Stimulated activated CD8-positive, alpha-beta memory T cell treated with anti-CD3 and anti-CD28 coated beads, Interleukin-7, amount 100 ng/mL, for 1 hour (primary cell): ENCODE data around the gene CDC20.

ENCODE experiments used
- DNase-seq, 2 donors: peaks; one replicate each; pipeline ENCODE4 v3.0.0-alpha.2; 2020; ENCODE audit warnings: low read depth in 2 of 2

The CDC20 gene

DNA sequence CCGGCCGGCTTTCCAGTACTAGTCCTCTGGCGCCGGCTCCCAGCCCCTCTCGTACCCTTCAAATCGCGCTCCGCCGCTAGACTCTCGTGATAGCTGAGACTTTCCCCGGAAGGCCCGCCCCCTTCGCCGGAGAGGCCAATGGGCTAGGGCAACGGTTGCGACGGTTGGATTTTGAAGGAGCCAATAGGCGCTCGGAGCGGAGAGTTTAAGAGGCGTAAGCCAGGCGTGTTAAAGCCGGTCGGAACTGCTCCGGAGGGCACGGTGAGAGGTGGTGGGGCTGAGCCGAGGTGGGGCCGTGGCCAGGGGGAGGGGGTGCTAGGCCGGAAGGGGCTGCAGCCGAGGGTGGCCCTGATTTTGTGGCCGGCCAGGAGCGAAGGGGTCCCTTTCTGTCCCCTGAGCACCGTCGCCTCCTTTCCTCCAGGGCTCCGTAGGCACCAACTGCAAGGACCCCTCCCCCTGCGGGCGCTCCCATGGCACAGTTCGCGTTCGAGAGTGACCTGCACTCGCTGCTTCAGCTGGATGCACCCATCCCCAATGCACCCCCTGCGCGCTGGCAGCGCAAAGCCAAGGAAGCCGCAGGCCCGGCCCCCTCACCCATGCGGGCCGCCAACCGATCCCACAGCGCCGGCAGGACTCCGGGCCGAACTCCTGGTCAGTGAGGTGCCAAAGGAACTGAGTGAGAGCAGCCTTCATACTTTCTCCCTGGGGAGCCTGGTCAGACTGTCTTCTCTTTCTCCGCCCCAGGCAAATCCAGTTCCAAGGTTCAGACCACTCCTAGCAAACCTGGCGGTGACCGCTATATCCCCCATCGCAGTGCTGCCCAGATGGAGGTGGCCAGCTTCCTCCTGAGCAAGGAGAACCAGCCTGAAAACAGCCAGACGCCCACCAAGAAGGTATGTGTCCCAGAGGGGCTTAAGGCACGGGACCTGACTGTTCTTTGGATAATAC lies at the start of gene CDC20:
Gene CDC20, plus strand, starts transcription at position 236 of the 948 bp plus-strand sequence. Its CDS starts 235 bp downstream, at position 471.
- peak; percentile 94 to 96 for DNase-seq

DNA sequence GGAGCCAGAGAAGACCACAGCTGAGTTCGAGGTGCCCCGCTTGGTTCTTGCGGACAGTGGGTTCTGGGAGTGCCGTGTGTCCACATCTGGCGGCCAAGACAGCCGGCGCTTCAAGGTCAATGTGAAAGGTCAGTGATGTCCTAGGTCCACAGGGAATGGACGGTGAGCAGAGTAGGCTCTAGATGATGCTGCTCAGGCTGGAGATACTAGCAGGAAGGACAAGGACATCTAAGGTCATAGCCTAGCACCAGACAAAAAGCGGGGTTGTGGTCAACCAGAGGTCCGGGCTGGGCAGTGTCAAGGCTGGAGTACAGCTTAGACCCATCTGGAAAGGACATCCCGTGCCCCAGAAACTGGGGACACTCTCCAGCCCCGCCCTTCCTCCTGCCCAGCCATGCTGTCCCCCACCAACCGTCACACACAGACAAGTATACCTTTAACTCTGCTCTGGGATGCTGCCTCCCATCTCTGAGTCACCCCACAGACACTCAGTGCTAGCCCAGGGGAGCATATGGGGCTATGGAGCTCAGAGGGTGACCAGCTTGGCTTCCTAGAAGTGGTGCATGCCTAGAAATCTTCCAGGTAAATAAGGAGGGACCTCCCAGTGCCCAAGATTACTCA lies 49.3 kb upstream of the CDC20 start:
- no peak for DNase-seq

DNA sequence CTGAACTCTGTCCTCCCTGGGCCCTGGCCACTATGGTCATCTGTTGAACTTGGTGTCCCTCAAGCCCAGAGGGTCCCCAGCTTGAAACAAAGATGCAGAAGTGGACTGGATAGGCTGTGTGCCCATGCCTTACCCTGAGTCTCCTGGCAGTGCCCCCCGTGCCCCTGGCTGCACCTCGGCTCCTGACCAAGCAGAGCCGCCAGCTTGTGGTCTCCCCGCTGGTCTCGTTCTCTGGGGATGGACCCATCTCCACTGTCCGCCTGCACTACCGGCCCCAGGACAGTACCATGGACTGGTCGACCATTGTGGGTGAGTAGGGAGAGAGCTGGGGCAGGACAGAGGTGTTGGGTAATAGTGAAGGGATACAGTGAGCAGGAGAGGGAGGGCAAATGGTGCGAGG lies 47.3 kb upstream of the CDC20 start:
- DNase-seq: no peak

DNA sequence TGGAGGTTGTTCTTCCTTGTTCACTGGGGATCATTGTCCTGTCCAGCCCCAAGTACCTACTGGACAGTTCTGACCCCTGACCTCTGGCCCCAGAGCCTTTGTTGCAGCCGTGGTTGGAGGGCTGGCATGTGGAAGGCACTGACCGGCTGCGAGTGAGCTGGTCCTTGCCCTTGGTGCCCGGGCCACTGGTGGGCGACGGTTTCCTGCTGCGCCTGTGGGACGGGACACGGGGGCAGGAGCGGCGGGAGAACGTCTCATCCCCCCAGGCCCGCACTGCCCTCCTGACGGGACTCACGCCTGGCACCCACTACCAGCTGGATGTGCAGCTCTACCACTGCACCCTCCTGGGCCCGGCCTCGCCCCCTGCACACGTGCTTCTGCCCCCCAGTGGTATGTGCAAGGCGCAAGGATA lies 46.6 kb upstream of the CDC20 start:
- no peak for DNase-seq

DNA sequence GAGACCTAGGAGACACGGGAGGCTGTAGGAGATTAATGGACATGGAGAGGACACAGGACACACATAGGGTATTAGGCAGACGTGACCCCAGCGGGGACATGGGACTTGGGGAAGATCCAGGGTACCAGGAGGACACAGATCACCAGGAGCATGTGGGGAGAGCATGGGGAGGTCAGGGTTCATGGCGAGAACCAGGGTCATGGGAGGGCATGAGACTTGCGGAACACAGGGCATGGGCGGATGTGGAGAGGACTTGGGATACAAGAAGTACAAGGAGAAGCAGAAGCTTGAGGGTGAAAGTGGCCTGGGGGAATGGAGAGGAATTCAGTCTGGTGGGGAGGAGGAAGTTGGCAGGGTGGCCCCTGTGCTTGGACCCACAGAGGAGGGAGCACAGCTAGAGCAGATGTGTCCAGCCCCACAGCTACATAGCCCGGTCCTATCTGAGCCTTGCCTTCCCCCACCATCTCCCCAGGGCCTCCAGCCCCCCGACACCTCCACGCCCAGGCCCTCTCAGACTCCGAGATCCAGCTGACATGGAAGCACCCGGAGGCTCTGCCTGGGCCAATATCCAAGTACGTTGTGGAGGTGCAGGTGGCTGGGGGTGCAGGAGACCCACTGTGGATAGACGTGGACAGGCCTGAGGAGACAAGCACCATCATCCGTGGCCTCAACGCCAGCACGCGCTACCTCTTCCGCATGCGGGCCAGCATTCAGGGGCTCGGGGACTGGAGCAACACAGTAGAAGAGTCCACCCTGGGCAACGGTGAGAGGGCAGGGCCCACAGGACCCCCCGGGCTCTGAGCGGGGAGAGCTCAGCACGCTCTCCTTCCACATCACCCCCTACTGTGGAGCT lies 45.9 kb upstream of the CDC20 start:
- DNase-seq: no peak

DNA sequence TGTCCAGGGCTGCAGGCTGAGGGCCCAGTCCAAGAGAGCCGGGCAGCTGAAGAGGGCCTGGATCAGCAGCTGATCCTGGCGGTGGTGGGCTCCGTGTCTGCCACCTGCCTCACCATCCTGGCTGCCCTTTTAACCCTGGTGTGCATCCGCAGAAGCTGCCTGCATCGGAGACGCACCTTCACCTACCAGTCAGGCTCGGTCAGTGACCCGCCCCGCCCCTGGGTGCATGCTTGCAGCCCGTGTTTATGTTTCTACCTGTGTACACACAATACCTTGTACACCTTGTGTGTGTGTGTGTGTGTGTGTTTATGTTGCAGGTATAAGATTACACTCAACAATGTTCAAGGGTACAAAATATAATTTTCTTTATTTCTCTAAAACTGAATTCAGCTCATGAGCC lies 45.0 kb upstream of the CDC20 start:
- DNase-seq: no peak

DNA sequence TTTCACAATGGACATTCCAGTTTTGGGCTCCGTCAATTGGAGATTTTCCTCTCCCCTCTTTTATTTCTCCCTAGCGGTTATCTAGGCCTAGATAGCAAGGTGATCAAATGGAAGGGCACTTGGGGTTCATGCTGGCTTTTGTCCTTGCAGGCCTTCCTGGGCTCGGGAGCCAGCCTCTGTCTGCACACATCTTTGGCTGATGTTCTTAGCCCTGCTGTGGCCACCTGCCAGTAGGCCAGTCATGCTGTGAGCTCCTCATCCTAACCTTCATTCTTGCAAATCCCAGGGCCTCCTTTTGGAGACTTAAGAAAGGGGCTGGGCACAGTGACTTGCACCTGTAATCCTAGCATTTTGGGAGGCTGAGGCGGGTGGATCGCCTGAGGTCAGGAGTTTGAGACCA lies 44.5 kb upstream of the CDC20 start:
- DNase-seq: no peak

DNA sequence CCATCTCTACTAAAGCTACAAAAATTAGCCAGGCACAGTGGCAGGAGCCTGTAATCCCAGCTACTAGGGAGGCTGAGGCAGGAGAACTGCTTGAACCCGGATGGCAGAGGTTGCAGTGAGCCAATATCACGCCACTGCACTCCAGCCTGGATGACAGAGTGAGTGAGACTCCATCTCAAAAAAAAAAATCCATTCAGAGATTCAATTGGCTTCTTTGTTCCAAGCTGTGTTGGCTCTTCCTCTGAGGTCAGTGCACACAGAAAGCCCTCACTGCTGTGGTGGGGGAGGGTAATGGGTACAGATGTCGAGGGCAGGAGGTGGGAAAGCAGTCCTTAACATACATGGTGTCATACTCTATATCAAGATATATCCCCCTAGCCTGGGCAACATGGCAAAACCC lies 43.3 kb upstream of the CDC20 start:
- no peak for DNase-seq

DNA sequence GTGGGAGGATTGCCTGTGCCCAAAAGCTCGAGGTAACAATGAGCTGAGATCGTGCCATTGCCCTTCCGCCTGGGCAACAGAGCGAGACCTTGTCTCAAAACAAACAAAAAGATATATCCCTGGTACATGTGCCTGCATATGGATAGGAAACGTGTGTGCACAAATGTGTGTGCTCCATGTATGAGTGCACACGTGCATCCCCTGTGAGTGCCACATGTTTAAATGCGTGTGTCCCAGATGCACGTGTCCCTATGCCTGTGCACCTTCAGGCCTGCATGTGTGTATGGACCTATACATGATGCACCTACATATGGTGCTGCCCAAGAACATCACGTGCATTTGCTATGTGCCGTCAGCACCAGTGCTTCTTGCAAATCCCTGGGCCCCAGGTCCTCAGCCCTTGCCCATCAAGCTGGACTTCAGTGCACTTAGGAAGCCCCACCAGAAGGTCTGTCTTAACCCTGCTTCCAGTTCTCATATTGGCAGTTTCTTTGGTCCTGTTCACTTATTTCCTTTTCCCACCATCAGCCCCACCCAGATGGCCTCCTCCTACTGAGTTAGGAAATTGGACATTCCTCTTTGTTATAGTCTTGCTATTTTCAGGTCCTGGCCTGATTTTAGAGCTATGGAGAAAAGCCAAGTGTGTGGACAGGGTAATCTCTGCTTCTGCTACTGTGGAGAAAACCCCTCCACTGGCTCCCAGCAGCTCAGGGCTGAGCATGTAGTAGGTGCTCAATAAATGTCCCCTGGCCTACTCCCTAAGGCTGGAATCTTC lies 42.6 kb upstream of the CDC20 start:
- DNase-seq: no peak

DNA sequence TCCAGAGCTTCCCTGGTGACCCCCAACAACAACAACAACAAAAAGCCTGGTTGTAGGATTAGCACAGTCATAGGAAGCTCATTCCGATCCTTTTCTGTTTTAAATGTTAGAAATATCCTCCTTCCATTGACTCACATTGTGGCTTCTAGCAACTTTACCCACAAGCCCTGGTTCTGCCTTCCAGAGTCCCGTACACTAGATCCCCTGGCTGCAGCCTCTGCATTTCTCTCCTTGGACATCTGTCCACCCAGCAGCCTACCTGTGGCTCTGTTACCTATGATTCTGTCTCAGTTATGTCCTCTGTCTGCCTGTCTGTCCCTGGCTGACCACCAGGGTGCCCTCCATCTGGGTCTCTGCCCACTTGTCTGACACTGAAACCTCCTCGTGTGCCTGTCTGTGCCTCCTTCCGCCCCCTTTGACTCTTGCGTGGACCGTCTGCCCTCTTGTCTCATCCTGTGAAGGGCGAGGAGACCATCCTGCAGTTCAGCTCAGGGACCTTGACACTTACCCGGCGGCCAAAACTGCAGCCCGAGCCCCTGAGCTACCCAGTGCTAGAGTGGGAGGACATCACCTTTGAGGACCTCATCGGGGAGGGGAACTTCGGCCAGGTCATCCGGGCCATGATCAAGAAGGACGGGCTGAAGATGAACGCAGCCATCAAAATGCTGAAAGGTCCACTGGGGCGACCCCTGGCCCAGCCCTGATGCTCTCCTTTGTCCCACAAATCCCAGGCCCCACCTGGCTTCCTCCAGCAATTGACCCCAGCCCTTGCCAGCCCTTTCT lies 41.9 kb upstream of the CDC20 start:
- DNase-seq: no peak

DNA sequence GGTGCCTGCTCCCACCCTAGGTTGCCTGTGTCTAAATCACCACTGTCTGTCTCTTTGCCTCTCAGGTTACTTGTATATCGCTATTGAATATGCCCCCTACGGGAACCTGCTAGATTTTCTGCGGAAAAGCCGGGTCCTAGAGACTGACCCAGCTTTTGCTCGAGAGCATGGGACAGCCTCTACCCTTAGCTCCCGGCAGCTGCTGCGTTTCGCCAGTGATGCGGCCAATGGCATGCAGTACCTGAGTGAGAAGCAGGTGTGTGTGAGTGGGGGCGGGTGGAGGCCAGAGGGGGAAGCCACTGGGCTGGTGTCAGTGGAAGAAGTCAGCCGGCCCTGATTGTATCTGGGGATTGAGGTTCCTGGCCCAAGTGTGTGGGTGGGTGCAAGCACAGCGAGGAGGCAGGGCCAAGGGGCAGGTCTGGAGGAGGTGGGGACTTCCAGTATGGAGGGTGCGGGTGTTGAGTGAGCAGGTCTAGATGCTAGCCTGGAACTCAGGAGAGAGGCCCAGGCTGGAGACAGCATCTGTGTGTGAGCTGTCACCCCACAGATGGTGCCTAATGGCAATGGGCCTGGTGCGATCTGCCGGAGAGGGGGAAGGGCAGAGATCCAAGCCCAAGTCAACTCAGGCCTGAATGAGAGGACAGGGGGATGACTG lies 40.8 kb upstream of the CDC20 start:
- no peak for DNase-seq

DNA sequence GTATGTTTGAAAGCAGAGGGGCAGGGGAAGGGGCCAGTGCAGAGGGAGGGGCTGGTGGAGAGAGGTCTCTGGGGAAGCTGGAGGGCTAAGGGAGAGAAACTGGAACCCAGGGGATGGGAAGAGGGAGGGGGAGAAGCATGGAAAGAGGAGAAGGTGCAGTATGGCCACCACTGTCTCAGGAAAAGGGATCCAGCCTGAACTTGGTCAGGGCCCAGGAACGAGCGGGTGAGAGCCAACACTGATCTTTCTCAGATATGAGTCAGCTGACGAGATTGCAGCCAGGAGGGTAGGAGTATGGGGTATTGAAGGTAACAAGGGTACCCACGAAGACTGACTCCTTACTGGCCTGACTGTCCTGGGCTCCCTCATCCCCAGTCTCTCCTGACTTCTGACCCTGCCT lies 40.0 kb upstream of the CDC20 start:
- DNase-seq: no peak

DNA sequence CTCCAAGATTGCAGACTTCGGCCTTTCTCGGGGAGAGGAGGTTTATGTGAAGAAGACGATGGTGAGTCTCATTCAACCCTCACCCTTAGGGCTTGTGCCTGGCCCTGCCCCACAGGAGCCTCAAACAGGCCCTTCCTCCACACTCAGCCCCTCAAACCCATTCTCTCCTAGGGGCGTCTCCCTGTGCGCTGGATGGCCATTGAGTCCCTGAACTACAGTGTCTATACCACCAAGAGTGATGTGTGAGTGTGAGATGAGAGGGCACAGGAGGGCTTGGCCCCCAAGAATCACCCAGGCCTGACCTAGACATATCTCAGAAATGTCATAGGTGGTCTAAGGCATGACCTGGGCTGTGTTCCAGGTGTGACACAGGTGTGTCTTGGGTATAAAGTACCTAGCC lies 39.5 kb upstream of the CDC20 start:
- no peak for DNase-seq

DNA sequence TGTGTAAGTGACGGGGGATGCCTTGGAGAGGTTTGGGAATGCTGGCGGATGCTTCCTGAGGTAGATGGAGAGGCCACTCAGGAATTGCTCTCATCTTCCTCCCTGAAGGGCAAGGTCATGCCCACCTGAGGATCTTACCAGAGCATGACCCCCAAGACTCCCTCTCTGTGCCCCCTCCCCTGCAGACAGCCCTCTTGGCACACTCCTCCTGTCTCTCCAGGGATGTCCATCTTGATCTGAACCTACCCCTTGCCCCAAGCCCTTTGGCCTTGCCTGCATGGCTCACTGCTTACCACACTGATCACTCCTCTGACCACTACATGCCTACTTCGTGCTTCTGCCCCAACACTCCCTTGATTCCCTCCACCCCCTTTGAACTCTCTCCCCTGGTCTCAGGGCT lies 39.0 kb upstream of the CDC20 start:
- no peak for DNase-seq

DNA sequence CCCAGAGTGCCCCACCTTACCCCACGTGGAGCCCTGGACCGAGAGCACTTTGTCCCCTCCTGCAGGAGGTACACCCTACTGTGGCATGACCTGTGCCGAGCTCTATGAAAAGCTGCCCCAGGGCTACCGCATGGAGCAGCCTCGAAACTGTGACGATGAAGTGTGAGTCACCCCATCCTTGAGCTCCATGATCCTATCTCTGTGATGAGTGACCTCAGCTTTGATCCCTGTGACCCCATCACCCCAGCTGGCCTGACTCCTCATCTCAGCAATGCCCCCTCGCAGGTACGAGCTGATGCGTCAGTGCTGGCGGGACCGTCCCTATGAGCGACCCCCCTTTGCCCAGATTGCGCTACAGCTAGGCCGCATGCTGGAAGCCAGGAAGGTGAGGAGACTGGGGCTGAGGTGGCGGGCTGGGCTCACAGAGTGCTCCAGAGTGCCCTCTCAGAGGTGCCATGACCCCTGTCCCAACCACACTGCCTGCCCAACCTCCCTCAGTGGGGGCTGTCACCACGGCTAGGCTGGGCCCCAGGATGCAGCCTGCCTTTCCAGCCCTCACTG lies 37.4 kb upstream of the CDC20 start:
- no peak for DNase-seq

DNA sequence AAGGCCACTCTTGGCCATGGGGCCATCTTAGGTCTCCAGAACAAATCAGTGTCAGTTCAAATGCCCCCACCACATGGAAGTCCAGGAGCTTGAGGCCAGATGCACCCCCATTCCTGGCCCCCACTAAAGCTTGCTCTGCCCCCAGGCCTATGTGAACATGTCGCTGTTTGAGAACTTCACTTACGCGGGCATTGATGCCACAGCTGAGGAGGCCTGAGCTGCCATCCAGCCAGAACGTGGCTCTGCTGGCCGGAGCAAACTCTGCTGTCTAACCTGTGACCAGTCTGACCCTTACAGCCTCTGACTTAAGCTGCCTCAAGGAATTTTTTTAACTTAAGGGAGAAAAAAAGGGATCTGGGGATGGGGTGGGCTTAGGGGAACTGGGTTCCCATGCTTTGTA lies 36.3 kb upstream of the CDC20 start:
- DNase-seq: no peak

DNA sequence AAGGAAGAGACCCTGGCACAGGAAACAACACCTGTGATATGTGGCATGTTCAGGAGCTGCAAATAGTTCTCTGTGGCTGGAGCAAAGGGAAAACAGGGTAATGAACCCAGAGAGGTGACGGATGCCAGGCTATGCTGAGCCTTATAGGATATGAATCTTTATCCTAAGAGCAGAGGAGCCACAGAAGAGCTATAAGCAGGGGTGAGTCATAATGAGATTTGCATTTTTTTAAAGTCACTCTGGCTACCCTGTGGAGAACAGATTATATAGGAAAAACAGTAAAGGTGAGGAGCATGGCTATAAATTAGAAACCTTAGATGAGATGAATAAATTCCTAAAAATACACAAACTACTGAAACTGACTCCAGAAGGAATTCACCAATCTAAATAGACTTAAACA lies 34.0 kb upstream of the CDC20 start:
- no peak for DNase-seq

DNA sequence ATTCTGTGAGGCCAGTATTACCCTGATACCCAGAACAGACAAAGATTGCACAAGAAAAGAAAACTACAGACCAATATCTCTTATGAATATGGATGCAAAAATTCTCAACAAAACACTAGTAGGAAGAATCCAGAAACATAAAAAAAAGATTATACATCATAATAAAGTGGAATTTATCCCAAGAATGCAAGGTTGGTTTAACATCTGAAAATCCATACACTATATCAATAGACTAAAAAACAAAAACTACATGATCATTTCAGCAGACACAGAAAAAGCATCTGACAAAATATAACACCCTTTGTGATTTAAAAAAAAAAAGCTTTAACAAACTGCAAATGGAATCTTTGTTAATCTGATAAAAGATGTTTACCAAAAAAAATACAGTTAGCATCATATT lies 33.4 kb upstream of the CDC20 start:
- no peak for DNase-seq

DNA sequence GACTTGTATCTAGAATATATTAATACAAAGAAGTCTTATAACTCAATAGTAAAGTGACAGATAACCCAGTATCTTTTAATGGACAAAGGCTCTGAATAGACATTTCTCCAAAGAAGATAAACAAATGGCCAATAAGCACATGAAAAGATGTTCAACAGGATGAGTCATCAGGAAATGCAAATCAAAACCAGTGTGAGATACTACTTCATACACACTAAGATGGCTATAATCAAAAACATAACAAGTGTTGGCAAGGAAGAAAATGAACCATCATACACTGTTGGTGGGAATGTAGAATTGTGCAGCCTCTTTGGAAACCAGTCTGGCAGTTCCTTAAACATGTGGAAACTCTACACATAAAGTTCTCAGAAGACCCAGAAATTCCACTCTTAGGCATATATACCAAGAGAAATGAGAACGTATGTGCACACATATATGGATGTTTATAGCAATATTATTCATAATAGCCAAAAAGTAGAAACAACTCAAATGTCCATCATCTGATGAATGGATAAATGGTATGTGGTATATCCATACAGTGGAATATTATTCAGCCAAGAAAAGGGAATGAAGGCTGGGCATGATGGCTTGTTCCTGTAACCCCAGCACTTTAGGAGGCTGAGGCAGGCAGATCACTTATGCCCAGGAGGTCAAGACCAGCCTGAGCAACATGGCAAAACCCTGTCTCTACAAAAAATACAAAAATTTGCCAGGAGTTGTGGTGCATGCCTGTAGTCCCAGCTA lies 31.1 kb upstream of the CDC20 start:
- no peak for DNase-seq
